Gastroesophageal sphincter (tissue), 3 donors: ENCODE measurements around the gene ORAI2.
"Not testable (repeated sequence)": the region's sequence is repeated elsewhere in the genome, so short reads cannot be mapped to it uniquely, and the experiment has no call there.

Experiments
- EP300 ChIP-seq: sonication (generic); formaldehyde crosslinking; IDR thresholded peaks from one replicate; pipeline ENCODE4 v1.6.1; 2017; ENCODE audit warnings: antibody characterized with exemption, mild to moderate bottlenecking
- POLR2A ChIP-seq, 2 donors: fragments of 450-650 bp; IDR thresholded peaks; one replicate each; pipeline ENCODE4 v1.6.1; 2017; ENCODE audit warnings: antibody characterized with exemption in 2 of 2, mild to moderate bottlenecking in 2 of 2, moderate library complexity in 1 of 2
- POLR2AphosphoS5 ChIP-seq: sonication (generic); formaldehyde crosslinking; IDR thresholded peaks from one replicate; pipeline ENCODE4 v1.6.1; 2017; ENCODE audit warnings: antibody characterized with exemption
- TF ChIP-seq, protein P1 (sequence below), 4 experiments: fragments of 200-600 bp in 2 of 4; fragments of 450-650 bp in 2 of 4; sonication (generic) in 1 of 4; IDR thresholded peaks; one replicate each; pipeline ENCODE4 v1.5.1; 2017 to 2019; ENCODE audit warnings: antibody characterized with exemption in 4 of 4, mild to moderate bottlenecking in 2 of 4, moderate library complexity in 2 of 4

DNA sequence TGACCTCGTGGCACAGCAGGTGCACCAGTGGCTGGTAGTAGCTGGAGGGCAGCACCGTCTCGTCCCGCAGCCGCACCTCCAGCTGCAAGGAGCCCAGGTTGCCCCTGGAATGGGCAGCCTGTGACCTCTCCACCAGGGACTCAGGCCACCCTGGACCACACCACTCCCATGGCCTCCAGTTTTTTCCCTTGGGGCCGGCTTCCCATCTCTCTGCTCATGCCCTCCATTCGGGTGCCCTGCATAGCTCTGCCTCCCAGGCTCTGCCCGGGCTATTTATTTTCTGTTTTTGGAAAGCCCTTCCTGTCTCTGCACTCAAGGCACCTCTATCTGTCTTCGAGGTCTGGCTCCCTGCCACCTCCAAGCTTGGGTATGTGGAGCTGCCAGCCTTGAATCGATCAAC lies 63.5 kb downstream of the ORAI2 start:
- TF ChIP-seq, protein P1, sequence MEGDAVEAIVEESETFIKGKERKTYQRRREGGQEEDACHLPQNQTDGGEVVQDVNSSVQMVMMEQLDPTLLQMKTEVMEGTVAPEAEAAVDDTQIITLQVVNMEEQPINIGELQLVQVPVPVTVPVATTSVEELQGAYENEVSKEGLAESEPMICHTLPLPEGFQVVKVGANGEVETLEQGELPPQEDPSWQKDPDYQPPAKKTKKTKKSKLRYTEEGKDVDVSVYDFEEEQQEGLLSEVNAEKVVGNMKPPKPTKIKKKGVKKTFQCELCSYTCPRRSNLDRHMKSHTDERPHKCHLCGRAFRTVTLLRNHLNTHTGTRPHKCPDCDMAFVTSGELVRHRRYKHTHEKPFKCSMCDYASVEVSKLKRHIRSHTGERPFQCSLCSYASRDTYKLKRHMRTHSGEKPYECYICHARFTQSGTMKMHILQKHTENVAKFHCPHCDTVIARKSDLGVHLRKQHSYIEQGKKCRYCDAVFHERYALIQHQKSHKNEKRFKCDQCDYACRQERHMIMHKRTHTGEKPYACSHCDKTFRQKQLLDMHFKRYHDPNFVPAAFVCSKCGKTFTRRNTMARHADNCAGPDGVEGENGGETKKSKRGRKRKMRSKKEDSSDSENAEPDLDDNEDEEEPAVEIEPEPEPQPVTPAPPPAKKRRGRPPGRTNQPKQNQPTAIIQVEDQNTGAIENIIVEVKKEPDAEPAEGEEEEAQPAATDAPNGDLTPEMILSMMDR (IDR thresholded peaks at IDR 0.05) = not testable (repeated sequence)
- TF ChIP-seq POLR2AphosphoS5; POLR2A (IDR thresholded peaks at IDR 0.05); EP300: not testable (repeated sequence)
